Measurements from ENCODE around the gene DHX30.

Gene DHX30

GRCh38 chr3:47846186-47846879 is 43.4 kb downstream of the DHX30 start:
- TF ChIP-seq CTCF (IDR thresholded peaks at IDR 0.05): no peak
- H3K27ac ChIP-seq: no peak overlapping the region

DNA sequence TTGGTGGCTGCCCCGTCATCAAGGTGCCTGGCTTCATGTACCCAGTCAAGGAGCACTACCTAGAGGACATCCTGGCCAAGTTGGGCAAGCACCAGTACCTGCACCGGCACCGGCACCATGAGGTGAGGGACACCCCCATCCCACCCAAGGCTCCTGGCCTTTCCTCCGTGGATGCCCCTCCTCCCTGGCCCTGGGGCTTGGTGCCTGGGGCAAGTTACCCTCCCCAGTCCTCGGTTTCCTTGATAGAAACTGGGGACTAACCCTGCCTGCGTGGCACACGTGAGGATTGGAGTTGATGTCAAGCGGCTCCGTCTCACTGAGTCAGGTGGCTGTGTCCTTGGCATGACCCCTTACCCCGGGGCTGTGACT is 43.9 kb downstream of the DHX30 start:
- no peak overlapping the region for H3K27ac ChIP-seq
- TF ChIP-seq CTCF (IDR thresholded peaks at IDR 0.05): no peak

- TF ChIP-seq CTCF (IDR thresholded peaks at IDR 0.05) (no peak), ZFX (IDR thresholded peaks at IDR 0.05; ENCODE audit: borderline replicate concordance) (no peak)
- H3K27ac ChIP-seq: no peak overlapping the region
Measured at GRCh38 chr3:47847260-47847659, 44.3 kb downstream of the DHX30 start.

DNA sequence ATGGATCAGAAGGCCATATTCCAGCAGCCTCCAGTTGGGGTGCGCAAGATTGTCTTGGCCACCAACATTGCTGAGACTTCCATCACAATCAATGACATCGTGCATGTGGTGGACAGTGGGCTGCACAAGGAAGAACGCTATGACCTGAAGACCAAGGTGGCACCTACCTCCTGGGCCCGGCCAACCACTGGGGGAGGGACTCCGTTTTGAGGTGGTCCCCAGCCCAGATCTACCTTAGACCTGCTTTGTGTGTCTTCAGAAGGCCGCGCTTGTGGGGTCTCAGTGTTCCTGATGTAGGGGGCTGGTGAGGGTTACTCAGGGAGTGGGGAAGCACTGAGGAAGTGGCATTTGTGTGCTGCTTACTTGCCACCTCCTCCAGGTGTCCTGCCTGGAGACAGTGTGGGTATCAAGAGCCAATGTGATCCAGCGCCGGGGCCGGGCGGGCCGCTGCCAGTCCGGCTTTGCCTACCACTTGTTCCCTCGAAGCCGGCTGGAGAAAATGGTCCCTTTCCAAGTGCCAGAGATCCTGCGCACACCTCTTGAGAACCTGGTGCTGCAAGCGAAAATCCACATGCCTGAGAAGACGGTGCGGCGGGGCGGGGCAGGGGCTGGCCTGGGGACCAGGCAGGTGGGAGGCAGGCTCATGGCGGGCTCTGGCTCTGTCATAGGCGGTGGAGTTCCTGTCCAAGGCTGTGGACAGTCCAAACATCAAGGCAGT is 45.0 kb downstream of the DHX30 start:
- no peak for TF ChIP-seq ZFX (IDR thresholded peaks at IDR 0.05; ENCODE audit: borderline replicate concordance)
- no peak for TF ChIP-seq CTCF (IDR thresholded peaks at IDR 0.05)
- H3K27ac ChIP-seq: no peak overlapping the region

GRCh38 chr3:47848599-47849117 is 45.7 kb downstream of the DHX30 start:
- peak overlapping the region; percentile 37; the same call in 1 of the 2 replicates for H3K27ac ChIP-seq
- TF ChIP-seq ZFX (IDR thresholded peaks at IDR 0.05; ENCODE audit: borderline replicate concordance): no peak
- no peak for TF ChIP-seq CTCF (IDR thresholded peaks at IDR 0.05)

GRCh38 chr3:47849186-47849698 is 46.3 kb downstream of the DHX30 start:
- no peak for TF ChIP-seq ZFX (IDR thresholded peaks at IDR 0.05; ENCODE audit: borderline replicate concordance)
- no peak for TF ChIP-seq CTCF (IDR thresholded peaks at IDR 0.05)
- H3K27ac ChIP-seq: peak overlapping the region; percentile 37; the same call in 1 of the 2 replicates
